GM12892 (cell line): Measurements from ENCODE around the gene CEMIP.
"Not testable (repeated sequence)": the region's sequence is repeated elsewhere in the genome, so short reads cannot be mapped to it uniquely, and the experiment has no call there.

ENCODE experiments used
- DNase-seq: peaks from one replicate; pipeline ENCODE4 v3.0.0; 2011; ENCODE audit not compliant: insufficient read length
- FAIRE-seq: peaks from 2 replicates; lab custom pipeline; 2011; peaks lifted over from hg19 to GRCh38; lab: Jason Lieb, UNC
- POLR2A ChIP-seq: IDR thresholded peaks from 2 replicates; pipeline ENCODE4 v1.6.1; 2011; ENCODE audit warnings: low read depth, low read length, control low read depth
- POLR2AphosphoS5 ChIP-seq: IDR thresholded peaks from 2 replicates; pipeline ENCODE4 v1.6.1; 2011; ENCODE audit warnings: low read depth, low read length, control low read depth
- TAF1 ChIP-seq: IDR thresholded peaks from 2 replicates; pipeline ENCODE4 v1.6.1; 2011; ENCODE audit warnings: low read depth, mild to moderate bottlenecking, control low read depth, low read length, borderline replicate concordance

Gene CEMIP

GRCh38 chr15:80944818-80945217, 165.6 kb downstream of the CEMIP start:
- no peak for FAIRE-seq
- TF ChIP-seq POLR2AphosphoS5 (no peak), TAF1 (no peak), POLR2A (no peak)
- no peak for DNase-seq

GRCh38 chr15:80945605-80946004, 166.4 kb downstream of the CEMIP start:
- no peak for FAIRE-seq
- no peak for DNase-seq
- no peak for TF ChIP-seq TAF1

GRCh38 chr15:80946576-80946975, 167.4 kb downstream of the CEMIP start:
- no peak for TF ChIP-seq POLR2A
- no peak for TF ChIP-seq POLR2AphosphoS5
- no peak for TF ChIP-seq TAF1
- FAIRE-seq (no peak), DNase-seq (no peak)

GRCh38 chr15:80948651-80949292, 169.6 kb downstream of the CEMIP start:
- no peak for DNase-seq

GRCh38 chr15:80949756-80950155, 170.6 kb downstream of the CEMIP start:
- no peak for FAIRE-seq

More at GRCh38 chr15:80948651-80949292, 169.6 kb downstream of the CEMIP start:
- FAIRE-seq, result no peak
- TF ChIP-seq POLR2A, result no peak

GRCh38 chr15:80950291-80951078, 171.3 kb downstream of the CEMIP start:
- FAIRE-seq (no peak), DNase-seq (no peak)
- TF ChIP-seq POLR2A (no peak), POLR2AphosphoS5 (no peak), TAF1 (no peak)

More at GRCh38 chr15:80949756-80950155, 170.6 kb downstream of the CEMIP start:
- no peak for DNase-seq
- TF ChIP-seq TAF1, result no peak
- no peak for TF ChIP-seq POLR2A
- no peak for TF ChIP-seq POLR2AphosphoS5

GRCh38 chr15:80951941-80952340, 172.8 kb downstream of the CEMIP start:
- DNase-seq (no peak), FAIRE-seq (no peak)
- no peak for TF ChIP-seq POLR2AphosphoS5
- TF ChIP-seq TAF1, result no peak
- no peak for TF ChIP-seq POLR2A

- no peak for FAIRE-seq
- no peak for DNase-seq
- TF ChIP-seq TAF1 (no peak), POLR2A (no peak), POLR2AphosphoS5 (no peak)
Observed at GRCh38 chr15:80953001-80953952, 174.1 kb downstream of the CEMIP start.

GRCh38 chr15:80953953-80954778, 175.0 kb downstream of the CEMIP start:
- DNase-seq (no peak), FAIRE-seq (no peak)
- TF ChIP-seq POLR2AphosphoS5 (no peak), POLR2A (no peak), TAF1 (no peak)

- not testable (repeated sequence) for FAIRE-seq, DNase-seq
Observed at GRCh38 chr15:80955571-80956452, 176.6 kb downstream of the CEMIP start.

GRCh38 chr15:80957556-80957955, 178.4 kb downstream of the CEMIP start:
- TF ChIP-seq TAF1 (no peak), POLR2A (no peak), POLR2AphosphoS5 (no peak)
- FAIRE-seq (no peak), DNase-seq (no peak)
